ENCODE measurements around the gene SLC2A1.

SLC2A1 gene

DNA sequence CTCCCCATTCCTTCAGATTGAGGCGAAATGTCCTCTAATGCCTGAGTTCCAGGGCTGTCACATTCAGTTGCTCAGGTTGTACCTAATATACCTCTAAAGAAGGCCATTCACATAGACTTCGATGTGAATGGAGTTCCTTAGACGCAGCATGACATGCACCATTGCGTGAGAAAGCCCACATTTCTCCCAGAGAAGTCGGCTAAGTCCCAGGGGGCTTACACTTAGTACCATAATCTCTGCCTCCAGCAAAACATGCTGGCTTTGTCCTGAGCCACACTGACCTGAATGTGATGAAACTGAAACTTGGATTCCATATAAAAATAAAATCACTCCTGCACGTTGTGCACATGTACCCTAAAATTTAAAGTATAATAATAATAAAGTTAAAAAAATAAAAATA, 23.2 kb upstream of the SLC2A1 start:
- ChIA-PET POLR2A (ENCODE audit: low non-redundant PET) (no interaction called here), CTCF (interaction anchor here (0.6 kb wide), 1 partner anchor 60 kb away, joined by 3 read pairs; no protein-coding TSS in a partner anchor)
- DNase-seq (ENCODE audit: low spot score): no peak
- TF ChIP-seq, protein P1, sequence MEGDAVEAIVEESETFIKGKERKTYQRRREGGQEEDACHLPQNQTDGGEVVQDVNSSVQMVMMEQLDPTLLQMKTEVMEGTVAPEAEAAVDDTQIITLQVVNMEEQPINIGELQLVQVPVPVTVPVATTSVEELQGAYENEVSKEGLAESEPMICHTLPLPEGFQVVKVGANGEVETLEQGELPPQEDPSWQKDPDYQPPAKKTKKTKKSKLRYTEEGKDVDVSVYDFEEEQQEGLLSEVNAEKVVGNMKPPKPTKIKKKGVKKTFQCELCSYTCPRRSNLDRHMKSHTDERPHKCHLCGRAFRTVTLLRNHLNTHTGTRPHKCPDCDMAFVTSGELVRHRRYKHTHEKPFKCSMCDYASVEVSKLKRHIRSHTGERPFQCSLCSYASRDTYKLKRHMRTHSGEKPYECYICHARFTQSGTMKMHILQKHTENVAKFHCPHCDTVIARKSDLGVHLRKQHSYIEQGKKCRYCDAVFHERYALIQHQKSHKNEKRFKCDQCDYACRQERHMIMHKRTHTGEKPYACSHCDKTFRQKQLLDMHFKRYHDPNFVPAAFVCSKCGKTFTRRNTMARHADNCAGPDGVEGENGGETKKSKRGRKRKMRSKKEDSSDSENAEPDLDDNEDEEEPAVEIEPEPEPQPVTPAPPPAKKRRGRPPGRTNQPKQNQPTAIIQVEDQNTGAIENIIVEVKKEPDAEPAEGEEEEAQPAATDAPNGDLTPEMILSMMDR (conservative IDR thresholded peaks at IDR 0.05; ENCODE audit: low read depth): no peak
- H3K27ac ChIP-seq: no peak overlapping the region

GRCh38 chr1:42981255-42981805, 22.7 kb upstream of the SLC2A1 start:
- POLR2A ChIA-PET (ENCODE audit: low non-redundant PET): no interaction called here
- H3K27ac ChIP-seq: no peak overlapping the region
- CTCF ChIA-PET: no interaction called here
- TF ChIP-seq, protein P1 (conservative IDR thresholded peaks at IDR 0.05; ENCODE audit: low read depth): no peak
- DNase-seq (ENCODE audit: low spot score): no peak

DNA sequence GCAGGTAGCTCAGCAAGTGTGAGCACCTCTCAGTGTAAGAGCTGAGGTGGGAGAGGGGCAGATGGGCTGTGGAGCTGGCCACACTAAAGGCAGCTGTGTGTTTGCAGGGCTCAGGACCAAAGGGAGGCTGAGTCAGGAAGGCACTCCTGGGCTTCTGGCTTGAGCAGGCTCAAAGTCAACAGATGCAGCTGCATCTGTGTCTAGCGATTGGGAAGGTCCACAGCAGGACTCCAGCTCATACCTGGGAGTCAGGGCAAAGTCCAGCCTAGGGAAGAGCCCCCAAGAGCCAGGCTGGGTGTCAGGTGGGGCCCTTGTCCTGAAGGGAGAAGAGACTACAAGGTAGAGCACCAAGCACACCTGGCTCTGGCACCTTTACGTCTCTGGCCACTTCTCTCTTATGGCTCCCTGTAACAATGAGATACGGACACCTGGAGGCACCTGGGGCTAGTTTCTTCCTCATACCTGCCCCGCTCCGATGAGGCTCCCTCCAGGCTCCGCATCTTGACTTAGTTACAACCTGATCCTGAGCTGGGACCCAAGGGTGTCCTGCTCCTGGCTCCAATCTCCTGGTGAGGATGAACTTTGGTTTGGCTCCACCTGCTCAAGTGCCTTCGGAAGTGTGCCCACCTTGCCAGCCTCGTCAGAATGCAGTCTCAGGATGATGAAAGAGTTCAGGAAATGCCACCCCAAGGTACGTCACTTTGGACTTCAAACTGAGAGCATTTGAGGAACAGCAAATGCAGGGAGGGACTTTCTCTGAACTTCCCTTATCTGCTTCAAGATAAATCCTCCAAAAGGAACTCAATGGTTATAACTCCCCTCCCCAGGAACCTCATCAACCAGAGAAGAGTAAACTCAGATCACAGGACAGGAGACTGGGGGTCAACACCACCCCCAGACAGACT, 21.5 kb upstream of the SLC2A1 start:
- CTCF ChIA-PET: no interaction called here
- TF ChIP-seq, protein P1 (conservative IDR thresholded peaks at IDR 0.05; ENCODE audit: low read depth): no peak
- no peak overlapping the region for H3K27ac ChIP-seq
- POLR2A ChIA-PET (ENCODE audit: low non-redundant PET): no interaction called here
- no peak for DNase-seq (ENCODE audit: low spot score)

DNA sequence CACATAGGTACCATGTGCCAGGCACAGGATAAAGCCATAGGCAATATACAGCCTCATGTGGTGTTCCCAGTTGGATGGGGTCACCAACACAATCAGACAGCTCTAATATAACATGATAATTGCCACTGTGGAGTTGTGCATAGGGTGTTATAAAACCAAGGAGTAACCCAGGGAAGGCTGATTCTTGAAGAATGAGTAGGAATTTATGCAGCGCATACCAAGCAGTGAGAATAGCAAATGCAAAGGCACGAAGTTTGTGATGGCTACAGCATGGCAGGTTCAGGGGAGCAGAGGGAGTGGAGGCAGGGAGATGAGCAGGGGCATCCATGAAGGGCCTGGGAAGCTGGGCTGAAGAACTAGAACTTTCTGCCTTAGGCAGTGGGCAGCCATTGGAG, 20.4 kb upstream of the SLC2A1 start:
- H3K27ac ChIP-seq: no peak overlapping the region
- TF ChIP-seq, protein P1 (conservative IDR thresholded peaks at IDR 0.05; ENCODE audit: low read depth): no peak
- no peak for DNase-seq (ENCODE audit: low spot score)
- ChIA-PET POLR2A (ENCODE audit: low non-redundant PET) (no interaction called here), CTCF (no interaction called here)

GRCh38 chr1:42978317-42979035, 19.8 kb upstream of the SLC2A1 start:
- TF ChIP-seq, protein P1 (conservative IDR thresholded peaks at IDR 0.05; ENCODE audit: low read depth): no peak
- no peak for DNase-seq (ENCODE audit: low spot score)
- H3K27ac ChIP-seq: no peak overlapping the region
- ChIA-PET CTCF (no interaction called here), POLR2A (ENCODE audit: low non-redundant PET) (no interaction called here)

- TF ChIP-seq, protein P1 (conservative IDR thresholded peaks at IDR 0.05; ENCODE audit: low read depth): no peak
- ChIA-PET CTCF (no interaction called here), POLR2A (ENCODE audit: low non-redundant PET) (no interaction called here)
- H3K27ac ChIP-seq: no peak overlapping the region
- no peak for DNase-seq (ENCODE audit: low spot score)
These were observed 19.0 kb upstream of the SLC2A1 start for GRCh38 chr1:42977653-42978052.
